Stimulated activated CD4-positive, alpha-beta T cell treated with anti-CD3 and anti-CD28 coated beads, Interleukin-4, amount 100 ng/mL, for 48 hours (primary cell): ENCODE data around the gene ACAP1.

ENCODE experiments used
- DNase-seq, 2 donors: peaks; one replicate each; pipeline ENCODE4 v3.0.0-alpha.2; 2020; ENCODE audit warnings: low read depth in 2 of 2

The ACAP1 gene

GRCh38 chr17:7311110-7311705 is 25.1 kb upstream of the ACAP1 start:
- DNase-seq = no peak

- DNase-seq = no peak
Measured at GRCh38 chr17:7312432-7313087, 23.8 kb upstream of the ACAP1 start.

GRCh38 chr17:7313088-7313889 is 23.0 kb upstream of the ACAP1 start:
- no peak for DNase-seq

GRCh38 chr17:7313890-7314718 is 22.2 kb upstream of the ACAP1 start:
- DNase-seq = no peak

GRCh38 chr17:7314719-7315569 is 21.4 kb upstream of the ACAP1 start, which contains the start of gene GPS2:
TSS of gene GPS2 (minus strand) at chr17:7315360. CDS start at chr17:7315052, 308 bp downstream.
- peak; percentile 92 to 94 for DNase-seq

- no peak for DNase-seq
Measured at GRCh38 chr17:7315570-7316235, 20.6 kb upstream of the ACAP1 start.

GRCh38 chr17:7317161-7317803 is 19.0 kb upstream of the ACAP1 start:
- DNase-seq = no peak

- no peak for DNase-seq
Measured at GRCh38 chr17:7318121-7318860, 18.0 kb upstream of the ACAP1 start.

- DNase-seq = no peak
Measured at GRCh38 chr17:7321466-7321865, 14.9 kb upstream of the ACAP1 start.

GRCh38 chr17:7322520-7323194 is 13.7 kb upstream of the ACAP1 start:
- DNase-seq = no peak

- peak; percentile 46 to 60 for DNase-seq
Measured at GRCh38 chr17:7323731-7324437, 12.4 kb upstream of the ACAP1 start.

- no peak for DNase-seq
Measured at GRCh38 chr17:7324438-7324779, 11.9 kb upstream of the ACAP1 start.

- DNase-seq = no peak
Measured at GRCh38 chr17:7325031-7325528, 11.2 kb upstream of the ACAP1 start.

- no peak for DNase-seq
Measured at GRCh38 chr17:7326186-7326585, 10.1 kb upstream of the ACAP1 start.

- no peak for DNase-seq
Measured at GRCh38 chr17:7327056-7327455, 9.3 kb upstream of the ACAP1 start.

GRCh38 chr17:7327501-7327900 is 8.8 kb upstream of the ACAP1 start:
- no peak for DNase-seq

GRCh38 chr17:7328009-7328408 is 8.3 kb upstream of the ACAP1 start:
- no peak for DNase-seq

- peak; percentile 22 to 27 for DNase-seq
Measured at GRCh38 chr17:7328840-7329373, 7.4 kb upstream of the ACAP1 start, which contains the start of gene NEURL4. TSS of gene NEURL4 (minus strand) at chr17:7329335. CDS start at chr17:7329312, 23 bp downstream.
